GM10266 (cell line): Measurements from ENCODE around the gene MYL2.
A peak's percentile ranks its signal among the peaks of the same experiment; 100 is the strongest.

Source experiments
- DNase-seq: peaks from one replicate; pipeline ENCODE4 v3.0.0; 2012; ENCODE audit errors: extremely low spot score
- CTCF ChIP-seq: IDR thresholded peaks from 2 replicates; pipeline ENCODE4 v1.5.1; 2012; ENCODE audit warnings: mild to moderate bottlenecking, low read depth; ENCODE audit not compliant: control insufficient read depth, insufficient read depth; ENCODE audit errors: missing control alignments

MYL2 gene

DNA sequence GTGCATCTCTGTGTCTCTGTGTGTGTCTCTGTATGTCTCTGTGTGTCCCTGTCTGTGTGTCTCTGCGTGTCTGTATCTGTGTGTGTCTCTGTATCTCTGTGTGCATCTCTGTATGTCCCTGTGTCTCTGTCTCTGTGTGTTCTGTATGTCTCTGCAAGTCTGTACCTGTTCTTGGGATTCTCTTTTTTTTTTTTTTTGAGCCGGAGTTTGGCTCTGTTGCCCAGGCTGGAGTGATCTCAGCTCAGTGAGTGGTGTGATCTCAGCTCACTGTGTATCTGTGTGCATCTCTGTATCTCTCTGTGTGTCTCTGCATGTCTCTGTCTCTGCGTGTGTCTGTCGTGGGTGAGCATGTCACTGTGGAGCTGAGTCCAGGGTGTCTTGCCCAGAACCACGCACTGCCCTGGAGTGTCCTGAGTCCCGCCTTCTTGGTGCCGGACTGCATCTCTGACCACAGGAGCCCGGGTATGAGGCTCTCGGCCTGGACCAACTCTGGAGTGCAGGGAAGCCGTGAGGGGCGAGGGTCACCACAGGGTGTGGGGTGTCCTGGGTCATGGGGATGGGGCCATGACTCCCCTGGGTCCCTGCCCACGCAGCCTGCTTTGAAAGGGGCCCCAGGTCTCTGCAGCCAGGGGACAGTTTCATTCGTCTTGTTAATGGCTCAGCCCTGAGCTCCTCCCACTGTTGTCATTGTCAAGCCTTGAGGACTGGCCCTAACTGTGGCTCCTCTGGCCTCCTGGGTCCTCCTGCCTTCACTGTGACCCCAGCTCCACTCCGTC lies 11.8 kb downstream of the MYL2 start:
- no peak for DNase-seq
- TF ChIP-seq CTCF: no peak

DNA sequence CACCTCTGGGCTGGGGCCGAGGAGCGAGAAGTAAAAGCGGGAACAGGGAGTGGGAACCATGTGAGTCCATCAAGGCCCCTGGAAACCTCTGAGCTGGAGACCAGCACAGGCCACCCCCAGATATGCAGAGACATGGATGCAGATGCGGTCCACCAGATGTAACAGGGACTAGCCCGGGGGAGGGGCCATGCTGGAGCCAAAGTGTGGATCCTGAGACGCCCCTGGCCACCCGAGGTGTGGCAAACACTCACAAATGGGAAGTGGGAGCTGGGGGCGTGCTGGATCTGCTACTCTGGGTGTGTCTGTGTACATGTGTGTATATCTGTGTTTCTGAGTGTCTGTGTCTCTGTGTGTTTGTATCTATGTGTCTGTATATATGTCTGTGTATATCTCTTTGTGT lies 12.8 kb downstream of the MYL2 start:
- DNase-seq: no peak
- TF ChIP-seq CTCF: no peak

DNA sequence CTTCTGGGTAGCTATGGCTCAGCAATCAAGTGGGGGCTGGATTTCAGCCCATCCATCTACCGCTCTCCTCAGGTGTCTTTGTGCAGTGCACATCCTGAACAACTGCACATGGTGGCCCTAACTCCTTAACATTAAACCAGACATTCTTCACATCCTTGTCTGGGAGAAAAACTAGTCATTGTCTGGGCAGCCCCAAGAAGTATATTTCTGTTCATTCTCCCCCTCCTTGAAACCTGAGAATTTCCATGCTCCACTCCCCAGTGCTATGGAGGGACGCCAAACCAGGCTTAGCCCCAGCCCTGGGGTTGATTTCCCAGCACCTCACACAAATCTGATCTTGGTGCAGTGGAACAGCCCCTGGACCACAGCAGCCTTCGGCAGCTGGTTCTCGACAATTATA lies 13.4 kb downstream of the MYL2 start:
- no peak for TF ChIP-seq CTCF
- DNase-seq: no peak

GRCh38 chr12:110906516-110906915 lies 13.9 kb downstream of the MYL2 start:
- TF ChIP-seq CTCF: no peak
- no peak for DNase-seq

DNA sequence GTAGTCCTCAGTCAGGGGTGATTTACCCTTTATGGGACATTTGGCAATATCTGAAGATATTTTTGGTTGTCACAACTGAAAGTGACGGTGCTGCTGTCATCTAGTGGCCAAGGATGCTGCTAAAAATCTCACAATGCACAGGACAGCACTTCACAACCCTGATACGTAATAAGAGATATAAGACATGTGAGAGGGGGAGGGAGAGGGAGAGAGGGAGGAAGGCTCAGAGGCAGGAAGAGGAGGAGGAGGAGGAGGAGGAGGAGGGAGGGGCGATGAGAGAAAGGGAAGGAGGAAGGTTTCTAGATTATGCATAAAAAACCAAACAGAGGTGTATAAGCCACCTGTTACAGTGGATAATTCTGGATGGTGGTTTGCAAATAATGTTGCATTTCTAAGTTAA lies 14.3 kb downstream of the MYL2 start:
- TF ChIP-seq CTCF: peak; percentile 53
- DNase-seq: no peak

GRCh38 chr12:110903511-110903910 lies 16.9 kb downstream of the MYL2 start:
- no peak for DNase-seq
- no peak for TF ChIP-seq CTCF

GRCh38 chr12:110901401-110901800 lies 19.0 kb downstream of the MYL2 start:
- no peak for TF ChIP-seq CTCF
- no peak for DNase-seq
